GM23338 (cell line): Measurements from ENCODE around the gene SPP2.

ENCODE experiments used
- CREB1 ChIP-seq: fragments of 250-450 bp; sonication (Bioruptor Pico); IDR thresholded peaks from 2 replicates; pipeline ENCODE4 v1.5.0; 2020; ENCODE audit warnings: low read depth, mild to moderate bottlenecking, moderate library complexity
- CTCF ChIP-seq, 2 experiments: fragments of 200-600 bp in 1 of 2; sonication (generic) in 1 of 2; conservative IDR thresholded peaks; 2 replicates each; pipeline versions ENCODE4 v1.5.1 to v1.6.1; 2016 to 2017; ENCODE audit warnings: antibody characterized with exemption in 2 of 2, low read depth in 2 of 2, mild to moderate bottlenecking in 2 of 2, moderate library complexity in 1 of 2
- ETS1 ChIP-seq: IDR thresholded peaks from 2 replicates; pipeline ENCODE4 v1.6.1; 2016; ENCODE audit warnings: antibody characterized with exemption
- EZH2 ChIP-seq: fragments of 200-600 bp; sonication (generic); IDR thresholded peaks from one replicate; pipeline ENCODE4 v1.8.0; 2017; ENCODE audit warnings: antibody characterized with exemption, mild to moderate bottlenecking, low read depth; ENCODE audit not compliant: unreplicated experiment
- EZH2phosphoT487 ChIP-seq: fragments of 200-600 bp; sonication (generic); IDR thresholded peaks from one replicate; pipeline ENCODE4 v1.8.1; 2018; ENCODE audit warnings: antibody characterized with exemption; ENCODE audit not compliant: unreplicated experiment
- JUNB ChIP-seq: IDR thresholded peaks from one replicate; pipeline ENCODE4 v1.6.1; 2016; ENCODE audit warnings: antibody characterized with exemption; ENCODE audit not compliant: unreplicated experiment
- POLR2AphosphoS5 ChIP-seq: IDR thresholded peaks from 2 replicates; pipeline ENCODE4 v1.6.1; 2016; ENCODE audit warnings: antibody characterized with exemption, low read depth
- REST ChIP-seq: IDR thresholded peaks from one replicate; pipeline ENCODE4 v1.6.1; 2018; ENCODE audit warnings: antibody characterized with exemption; ENCODE audit not compliant: unreplicated experiment
- ZNF114 ChIP-seq: fragments of 250-450 bp; sonication (Bioruptor Pico); IDR thresholded peaks from 2 replicates; pipeline ENCODE4 v1.5.0; 2020; ENCODE audit warnings: mild to moderate bottlenecking, moderate library complexity
- ZNF331 ChIP-seq: fragments of 250-450 bp; sonication (Bioruptor Pico); IDR thresholded peaks from 2 replicates; pipeline ENCODE4 v1.5.0; 2020; ENCODE audit warnings: low read depth, mild to moderate bottlenecking, moderate library complexity

- TF ChIP-seq CTCF (conservative IDR thresholded peaks at IDR 0.05; ENCODE audit: low read depth in 2 of 2) (no peak), EZH2 (no peak), EZH2phosphoT487 (no peak), ZNF114 (no peak), ETS1 (no peak), POLR2AphosphoS5 (no peak), REST (no peak), JUNB (no peak), CREB1 (CRISPR knock-in tag) (no peak), ZNF331 (CRISPR knock-in tag) (no peak)
These were observed 25.0 kb upstream of the SPP2 start for GRCh38 chr2:234025466-234025865.
